ENCODE results near the gene UBE2H.
A peak's percentile ranks its signal among the peaks of the same experiment; 100 is the strongest.

UBE2H gene

GRCh38 chr7:129950191-129950932, 2.4 kb downstream of the UBE2H start:
- peak; percentile 30 for DNase-seq

DNA sequence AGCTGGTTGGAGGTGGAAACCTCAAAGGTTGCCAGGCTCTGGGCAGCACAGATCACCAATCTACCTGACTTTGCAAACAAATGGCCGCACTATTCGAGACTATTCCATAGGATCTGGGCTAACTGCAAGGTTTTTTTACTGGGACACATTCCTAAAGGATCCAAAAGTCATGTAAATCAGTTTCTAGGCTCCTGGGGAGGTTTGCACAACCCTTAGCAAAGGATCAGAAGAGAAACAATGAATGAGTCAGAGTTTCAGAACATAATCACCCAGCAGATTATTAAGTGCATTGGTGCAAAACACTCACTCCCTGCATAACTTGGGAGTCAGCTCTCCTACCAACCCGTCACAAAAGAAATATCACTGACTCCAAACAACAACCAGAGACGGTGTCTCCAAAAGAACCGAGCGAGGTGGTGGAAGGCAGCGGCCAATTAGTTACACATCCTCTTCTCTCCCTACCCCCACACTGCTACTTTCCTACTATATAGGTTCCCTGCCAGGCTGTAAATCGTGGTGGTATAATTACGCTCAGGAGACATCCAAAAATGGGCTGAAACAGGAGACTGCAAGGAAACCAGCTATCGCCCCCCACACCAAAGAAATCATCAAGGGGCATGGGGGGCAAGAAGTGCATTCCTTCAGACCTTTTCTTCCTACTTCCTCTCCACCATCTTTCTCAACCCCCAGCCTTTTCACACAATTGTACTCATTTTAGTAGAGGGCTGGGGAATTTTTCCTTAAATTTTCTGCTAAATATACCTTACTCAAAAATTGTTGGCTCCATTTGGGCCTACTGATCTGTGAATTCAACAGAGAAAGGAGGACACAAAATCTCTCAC, 3.2 kb downstream of the UBE2H start:
- DNase-seq, result peak; percentile 54

GRCh38 chr7:129948877-129949291, 3.9 kb downstream of the UBE2H start:
- peak; percentile 83 for DNase-seq

DNA sequence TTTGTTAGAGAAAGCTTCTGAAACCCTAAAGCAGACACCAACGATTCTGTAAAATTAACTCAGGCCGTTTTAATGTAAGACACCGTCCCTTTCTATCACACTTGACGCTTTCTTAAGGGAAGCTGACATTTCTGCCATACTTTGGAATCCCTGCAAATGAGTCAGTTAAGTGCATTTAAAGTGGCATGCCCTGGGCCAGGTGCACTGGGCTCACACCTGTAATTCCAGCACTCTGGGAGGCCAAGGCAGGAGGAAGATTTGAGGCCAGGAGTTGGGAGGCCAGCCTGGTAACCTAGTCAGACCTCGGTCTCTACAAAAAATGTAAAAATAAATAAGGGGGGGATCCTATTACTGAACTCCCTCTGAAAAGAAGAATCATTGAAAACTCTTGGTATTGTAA, 4.4 kb downstream of the UBE2H start:
- no peak for DNase-seq

GRCh38 chr7:129947701-129948100, 5.1 kb downstream of the UBE2H start:
- DNase-seq, result no peak

- DNase-seq, result no peak
Observed at GRCh38 chr7:129947049-129947448, 5.7 kb downstream of the UBE2H start.

DNA sequence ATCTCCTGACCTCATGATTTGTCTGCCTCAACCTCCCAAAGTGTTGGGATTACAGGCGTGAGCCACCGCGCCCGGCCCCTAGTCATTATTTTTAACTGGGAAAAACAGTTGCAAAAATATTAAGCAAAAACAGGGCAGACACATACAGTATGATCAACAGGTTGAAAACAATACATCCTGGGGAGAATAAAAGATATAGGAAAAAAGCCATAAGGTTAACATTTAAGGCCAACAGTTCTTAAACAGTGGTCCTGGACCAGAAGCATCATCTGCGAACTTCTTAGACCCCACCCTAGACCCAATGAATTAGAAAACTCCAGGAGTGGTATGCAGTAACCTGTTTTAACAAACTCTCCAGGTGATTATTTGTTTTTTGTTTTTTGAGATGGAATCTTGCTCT, 6.5 kb downstream of the UBE2H start:
- DNase-seq, result no peak

DNA sequence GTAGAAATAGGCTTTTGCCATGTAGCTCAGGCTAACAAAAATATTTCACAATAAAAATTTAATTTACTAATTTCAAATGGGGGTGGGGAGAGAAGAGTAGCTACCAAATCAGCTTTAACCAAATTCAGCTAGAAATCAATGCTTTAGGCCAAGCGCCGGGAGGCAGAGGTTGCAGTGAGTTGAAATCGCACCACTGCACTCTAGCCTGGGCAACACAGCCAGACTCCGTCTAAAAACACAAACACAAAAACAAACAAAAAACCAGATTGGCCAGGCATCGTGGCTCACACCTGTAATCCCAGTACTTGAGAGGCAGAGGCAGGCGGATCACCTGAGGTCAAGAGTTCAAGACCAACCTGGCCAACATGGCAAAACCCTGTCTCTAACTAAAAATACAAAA, 9.4 kb downstream of the UBE2H start:
- no peak for DNase-seq

DNA sequence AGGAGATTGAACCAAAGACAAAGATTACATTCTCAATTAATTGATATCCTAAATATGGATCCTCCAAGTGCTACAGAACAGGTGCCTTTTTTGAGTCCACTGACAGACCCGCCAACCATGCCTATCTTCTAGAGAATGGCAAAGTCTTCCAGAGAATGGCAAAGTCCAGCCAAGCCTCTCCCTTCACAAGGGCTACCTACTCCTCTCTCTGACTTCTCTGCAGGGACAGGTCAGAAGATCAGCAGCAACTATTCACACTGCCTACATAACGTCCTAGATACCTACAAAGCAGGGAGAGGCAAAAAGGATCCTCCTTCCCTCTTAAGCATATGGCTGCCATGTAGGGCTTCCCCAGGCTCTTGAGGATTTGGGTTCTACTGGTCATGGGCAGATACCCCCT, 12.4 kb downstream of the UBE2H start:
- no peak for DNase-seq

GRCh38 chr7:129939881-129940280, 12.9 kb downstream of the UBE2H start:
- DNase-seq, result no peak

DNA sequence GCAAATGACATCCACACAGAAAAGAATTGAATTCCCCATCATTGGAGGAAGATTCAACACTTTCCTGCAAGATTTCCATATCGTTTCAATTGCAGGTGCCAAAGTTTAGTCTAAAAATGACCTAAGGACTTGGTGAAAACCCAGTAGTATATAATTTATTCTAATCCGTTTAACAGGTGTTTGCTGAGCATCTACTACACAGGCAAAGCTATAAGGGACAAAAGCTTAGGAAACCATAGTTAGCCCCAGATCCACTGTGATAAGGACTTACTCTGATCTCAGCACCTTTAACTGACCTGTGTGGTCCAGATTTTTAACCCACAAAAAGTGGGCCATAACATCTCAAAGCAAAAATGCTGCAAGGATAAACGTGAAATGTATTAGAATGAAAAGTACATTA, 19.1 kb downstream of the UBE2H start:
- no peak for DNase-seq

- no peak for DNase-seq
Observed at GRCh38 chr7:129926618-129927017, 26.1 kb downstream of the UBE2H start.

GRCh38 chr7:129925416-129926002, 27.3 kb downstream of the UBE2H start:
- DNase-seq, result peak; percentile 16

- no peak for DNase-seq
Observed at GRCh38 chr7:129924602-129925001, 28.2 kb downstream of the UBE2H start.

GRCh38 chr7:129923709-129924108, 29.1 kb downstream of the UBE2H start:
- no peak for DNase-seq

DNA sequence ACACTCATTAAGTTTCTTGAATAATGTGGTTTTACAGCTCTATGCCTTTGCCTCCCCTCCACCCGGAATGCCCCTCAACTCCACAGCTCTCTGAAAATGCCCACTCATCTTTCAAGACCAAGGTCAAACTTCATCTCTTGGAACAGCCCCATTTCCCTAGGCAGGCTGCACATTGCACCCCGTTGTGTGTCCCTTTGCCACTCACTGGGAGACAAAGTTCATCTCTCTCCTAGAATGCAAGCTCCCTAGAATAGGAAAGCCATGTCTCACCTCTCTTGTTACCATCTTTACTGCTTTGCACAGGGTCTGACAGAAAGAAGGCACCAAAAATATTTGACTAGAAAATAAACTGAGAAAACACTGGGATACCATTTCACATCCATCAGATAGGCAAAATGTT, 33.3 kb downstream of the UBE2H start:
- DNase-seq, result no peak

- DNase-seq, result no peak
Observed at GRCh38 chr7:129918922-129919321, 33.8 kb downstream of the UBE2H start.

DNA sequence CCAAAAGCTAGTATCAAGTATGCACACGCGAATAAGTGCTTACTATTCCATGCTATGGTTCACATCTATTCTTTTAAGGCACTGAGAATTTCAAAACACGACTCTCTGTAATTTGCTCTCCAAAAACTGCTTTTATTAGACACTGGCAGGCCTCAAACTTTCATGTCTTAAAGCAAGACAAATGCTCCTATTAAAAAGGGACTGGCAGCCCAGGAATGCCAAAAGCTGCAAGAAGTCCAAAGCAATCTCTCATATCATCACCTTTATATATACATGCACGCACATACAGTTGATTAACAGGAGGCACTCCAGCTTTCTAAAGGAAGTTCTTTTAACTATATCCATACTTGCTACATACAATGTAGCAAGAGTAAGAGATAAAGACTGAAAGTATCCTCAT, 34.8 kb downstream of the UBE2H start:
- no peak for DNase-seq

DNA sequence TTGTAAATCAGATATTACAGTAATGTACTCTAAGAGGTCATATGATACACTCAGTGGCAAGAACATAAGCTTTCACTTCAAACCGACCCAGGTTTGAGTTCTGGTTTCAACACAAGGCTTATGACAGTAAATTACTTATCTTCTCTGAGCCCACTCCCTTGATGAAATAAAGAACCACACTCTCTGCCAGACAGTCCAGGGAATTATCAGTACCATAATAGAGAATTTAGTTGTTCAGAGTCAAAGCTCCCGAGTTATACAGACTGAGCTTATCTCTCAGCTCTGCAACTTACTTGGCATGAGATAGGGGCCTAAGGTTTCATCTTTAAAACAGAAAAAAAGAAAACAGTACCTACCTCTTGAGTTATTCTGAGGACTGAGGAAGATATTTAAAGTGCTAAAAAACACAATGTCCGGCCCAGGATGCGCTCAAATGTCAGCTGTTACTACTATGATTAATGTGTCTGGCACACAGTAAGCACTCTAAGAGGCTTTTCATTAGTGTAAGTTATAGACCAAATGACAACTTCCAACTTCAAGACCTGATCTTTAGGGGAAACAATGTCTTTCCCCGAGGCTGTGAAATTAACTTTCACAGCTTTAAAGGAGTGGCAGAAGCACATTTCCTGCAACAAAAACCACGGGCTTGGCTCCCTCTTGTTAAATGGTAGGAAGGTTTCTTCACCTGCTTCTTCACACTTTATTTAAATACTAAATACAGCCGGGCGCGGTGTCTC, 38.1 kb downstream of the UBE2H start:
- no peak for DNase-seq

GRCh38 chr7:129913428-129913827, 39.3 kb downstream of the UBE2H start:
- no peak for DNase-seq

GRCh38 chr7:129911790-129912189, 41.0 kb downstream of the UBE2H start:
- no peak for DNase-seq

GRCh38 chr7:129909669-129910068, 43.1 kb downstream of the UBE2H start:
- no peak for DNase-seq

- DNase-seq, result no peak
Observed at GRCh38 chr7:129908181-129908580, 44.6 kb downstream of the UBE2H start.

Data from retina (tissue), 1 donor.